ENCODE results near the gene KIRREL3. TPM values are rescaled to one million over a fixed set of nuclear protein-coding genes. Genes with fewer than 3 reads are reported as not detected.

The KIRREL3 gene
- total and polyA plus RNA-seq, 2 of the 8 experiments (the other 6 are each of a cell fraction or from before 2014, with no cell fraction given), result 0.29 to 0.32 TPM

DNA sequence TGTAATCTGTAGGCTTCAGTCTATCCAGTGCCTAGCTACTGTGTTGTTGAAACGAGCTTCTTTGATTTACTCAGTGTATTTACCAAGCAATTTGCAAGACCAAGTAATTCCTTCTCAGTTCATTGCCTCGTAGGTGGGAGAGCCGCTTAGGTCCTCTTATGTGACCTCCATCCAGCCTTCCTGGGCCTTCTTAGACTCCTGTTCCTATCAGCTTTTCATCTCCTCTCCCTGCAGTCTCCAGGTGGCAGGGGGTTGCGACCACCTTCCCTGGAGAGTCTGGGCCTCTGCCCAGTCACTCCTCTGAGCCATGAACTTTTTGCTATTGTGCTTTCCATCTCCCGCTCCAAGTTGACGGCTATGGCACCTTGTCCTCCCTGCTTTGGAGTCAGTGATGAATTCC lies 251.8 kb downstream of the KIRREL3 start:
- Histone ChIP-seq H3K56ac (replicated peaks; ENCODE audit: insufficient read length, low read depth, low read length) (no peak overlapping the region), H2BK20ac (ENCODE audit: low read length) (no peak overlapping the region), H3K9ac (replicated peaks in 1 of 4; ENCODE audit: extremely low read depth in 1 of 4, low read depth in 3 of 4, low read length in 3 of 4) (no peak overlapping the region), H3K4me3 (ENCODE audit: extremely low read depth in 1 of 4, insufficient read depth in 2 of 4, low read depth in 3 of 4, low read length in 4 of 4) (no peak overlapping the region), H3K14ac (ENCODE audit: insufficient read length) (no peak overlapping the region), H3K9me3 (ENCODE audit: insufficient read depth in 2 of 2, low read depth in 1 of 2, low read length in 1 of 2) (no peaks in the 10 kb centered on the region), H3K36me3 (ENCODE audit: control insufficient read depth in 2 of 4, insufficient read depth in 4 of 4, low read length in 3 of 4) (no peaks in the 10 kb centered on the region), H3K18ac (ENCODE audit: extremely low read depth, low read length) (no peak overlapping the region), H4K20me1 (replicated peaks in 1 of 2; ENCODE audit: control insufficient read depth in 1 of 2, insufficient read depth in 2 of 2, low read length in 2 of 2) (no peaks in the 10 kb centered on the region), H3K27ac (ENCODE audit: low read depth, low read length) (no peak overlapping the region), H2BK15ac (ENCODE audit: low read length) (no peak overlapping the region), H2BK120ac (replicated peaks; ENCODE audit: low read depth, low read length) (no peak overlapping the region), H2BK12ac (ENCODE audit: low read depth, low read length) (no peak overlapping the region), H2AFZ (ENCODE audit: low read length) (0 out of 2 replicates have a peak overlapping the region, but pooled peaks have one; percentile 4), H4K5ac (ENCODE audit: insufficient read length, low read depth, low read length) (no peak overlapping the region), H3K4ac (replicated peaks; ENCODE audit: insufficient read length, low read depth, low read length) (no peak overlapping the region), H2BK5ac (ENCODE audit: low read depth, low read length) (no peak overlapping the region), H4K91ac (replicated peaks; ENCODE audit: insufficient read length, low read length) (no peak overlapping the region), H3K23me2 (ENCODE audit: low read depth, low read length) (no peaks in the 10 kb centered on the region), H3K27me3 (replicated peaks in 1 of 4; ENCODE audit: control insufficient read depth in 3 of 4, extremely low read depth in 1 of 4, insufficient read depth in 3 of 4, low read length in 3 of 4) (no peaks in the 10 kb centered on the region), H3K23ac (ENCODE audit: insufficient read length) (no peak overlapping the region), H2AK5ac (ENCODE audit: low read depth, low read length) (no peak overlapping the region), H3K79me2 (ENCODE audit: control insufficient read depth in 1 of 2, insufficient read depth in 2 of 2, low read length in 2 of 2) (no peaks in the 10 kb centered on the region), H4K8ac (ENCODE audit: extremely low read depth, insufficient read depth, low read length) (no peak overlapping the region), H3K4me1 (replicated peaks in 1 of 4; ENCODE audit: control insufficient read depth in 3 of 4, insufficient read depth in 4 of 4, low read length in 3 of 4) (peaks cover 0 to 4% (median 0%) of the 10 kb centered on the region in 4 experiments; a peak in 1 of 7 replicates), H3K79me1 (ENCODE audit: low read depth, low read length) (no peaks in the 10 kb centered on the region), H3K4me2 (ENCODE audit: insufficient read depth in 1 of 2, low read depth in 2 of 2, low read length in 2 of 2) (no peak overlapping the region)
- TF ChIP-seq SIN3A (conservative IDR thresholded peaks at IDR 0.05 in 1 of 2, IDR thresholded peaks at IDR 0.05 in 1 of 2; ENCODE audit: low read depth in 1 of 2, low read length in 2 of 2) (no peak), SUZ12 (IDR thresholded peaks at IDR 0.05; ENCODE audit: low read length) (no peak), CHD1 (IDR thresholded peaks at IDR 0.05; ENCODE audit: low read depth, low read length) (no peak), CHD2 (IDR thresholded peaks at IDR 0.05; ENCODE audit: low read length) (no peak), JUND (IDR thresholded peaks at IDR 0.05; ENCODE audit: low read length) (no peak), RXRA (IDR thresholded peaks at IDR 0.05; ENCODE audit: insufficient read depth, low read depth, low read length) (no peak), CTBP2 (IDR thresholded peaks at IDR 0.05; ENCODE audit: borderline replicate concordance, insufficient read depth, insufficient read length, low read length) (no peak), SP4 (IDR thresholded peaks at IDR 0.05; ENCODE audit: low read length) (no peak)
- TF ChIP-seq, protein P1, sequence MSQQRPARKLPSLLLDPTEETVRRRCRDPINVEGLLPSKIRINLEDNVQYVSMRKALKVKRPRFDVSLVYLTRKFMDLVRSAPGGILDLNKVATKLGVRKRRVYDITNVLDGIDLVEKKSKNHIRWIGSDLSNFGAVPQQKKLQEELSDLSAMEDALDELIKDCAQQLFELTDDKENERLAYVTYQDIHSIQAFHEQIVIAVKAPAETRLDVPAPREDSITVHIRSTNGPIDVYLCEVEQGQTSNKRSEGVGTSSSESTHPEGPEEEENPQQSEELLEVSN (IDR thresholded peaks at IDR 0.05), result no peak
- ChIA-PET POLR2A (ENCODE audit: partially characterized antibody) (no interaction called here), CTCF (ENCODE audit: partially characterized antibody) (interaction anchor here (0.6 to 1.0 kb wide), 2 partner anchors 10 to 227 kb away, joined by 3 to 4 read pairs; no protein-coding TSS in a partner anchor)
- DNase-seq (ENCODE audit: low read depth in 1 of 2, low spot score in 2 of 2) (no peak), FAIRE-seq (no peak)
- 92% methylated on average over 6 of the region's 6 CpGs; no CpG with 5 or more reads in 1 of the 2 experiments for WGBS, 2 experiments (ENCODE audit: extremely low coverage in 1 of 2, insufficient coverage in 1 of 2, insufficient read length in 1 of 2, insufficient replicate concordance in 2 of 2, low coverage in 1 of 2, low lambda C conversion rate in 2 of 2, missing lambda C conversion rate in 1 of 2)

All from H1 (cell line).